GM13976 (cell line): ENCODE data around the gene VSNL1.

Experiments
- DNase-seq: peaks from one replicate; pipeline ENCODE4 v3.0.0; 2012; ENCODE audit warnings: low spot score
- CTCF ChIP-seq: IDR thresholded peaks from 2 replicates; pipeline ENCODE4 v1.5.1; 2012; ENCODE audit warnings: borderline replicate concordance, mild to moderate bottlenecking; ENCODE audit not compliant: insufficient read depth; ENCODE audit errors: extremely low read depth, missing control alignments, control extremely low read depth
- in situ Hi-C: fragments of 300-500 bp; cut with MboI; formaldehyde crosslinking; loops from one replicate; pipeline ENCODE4 v1.12.0; 2022; ENCODE audit warnings: low sequenced_read_pairs, mixed read lengths, inconsistent platforms; ENCODE audit not compliant: unreplicated experiment

VSNL1 gene

GRCh38 chr2:17571681-17572080, 31.2 kb downstream of the VSNL1 start:
- in situ Hi-C loops: no loop called here
- DNase-seq: no peak
- no peak for TF ChIP-seq CTCF

- TF ChIP-seq CTCF: no peak
- in situ Hi-C loops: no loop called here
- peak; percentile 34 for DNase-seq
Measured at GRCh38 chr2:17573085-17573803, 32.7 kb downstream of the VSNL1 start.

GRCh38 chr2:17573804-17574175, 33.3 kb downstream of the VSNL1 start:
- in situ Hi-C loops: no loop called here
- DNase-seq: no peak
- no peak for TF ChIP-seq CTCF

GRCh38 chr2:17574406-17575073, 34.0 kb downstream of the VSNL1 start:
- in situ Hi-C loops: no loop called here
- no peak for TF ChIP-seq CTCF
- no peak for DNase-seq

GRCh38 chr2:17576802-17577201, 36.3 kb downstream of the VSNL1 start:
- in situ Hi-C loops: no loop called here
- no peak for DNase-seq
- TF ChIP-seq CTCF: no peak

- TF ChIP-seq CTCF: no peak
- in situ Hi-C loops: no loop called here
Measured at GRCh38 chr2:17578466-17578928, 38.0 kb downstream of the VSNL1 start.

More at GRCh38 chr2:17578466-17578928, 38.0 kb downstream of the VSNL1 start:
- peak; percentile 25 for DNase-seq
